Natural killer cell (primary cell): ENCODE data around the gene MOV10L1. TPM values are rescaled to one million over a fixed set of nuclear protein-coding genes. Genes with fewer than 3 reads are reported as not detected.
A peak's percentile ranks its signal among the peaks of the same experiment; 100 is the strongest.

Experiments
- ATAC-seq, 3 donors: fragments of 150-1000 bp in 2 of 3; fragments of 200-7000 bp in 1 of 3; cut with Tn5 transposase; 1 replicate in 1 of 3; 2 replicates in 2 of 3; pipeline ENCODE4 v1.10.0; 2021; ENCODE audit warnings: mild to moderate bottlenecking in 2 of 3, moderate library complexity in 2 of 3
- DNase-seq, 2 donors: peaks; one replicate each; pipeline versions ENCODE4 v3.0.0 to v3.0.0-alpha.2; 2013 to 2021; ENCODE audit warnings: mixed read lengths in 1 of 2
- H3K27ac ChIP-seq: one replicate; pipeline ENCODE4 v1.5.1; 2013; ENCODE audit warnings: mild to moderate bottlenecking, low read length
- H3K27me3 ChIP-seq: one replicate; pipeline ENCODE4 v1.6.1; 2013; ENCODE audit warnings: low read length; ENCODE audit not compliant: control insufficient read depth, insufficient read depth
- H3K36me3 ChIP-seq: one replicate; pipeline ENCODE4 v1.6.1; 2013; ENCODE audit warnings: low read length; ENCODE audit not compliant: control insufficient read depth, insufficient read depth
- H3K4me1 ChIP-seq: one replicate; pipeline ENCODE4 v1.6.1; 2013; ENCODE audit warnings: low read length; ENCODE audit not compliant: control insufficient read depth, insufficient read depth
- H3K4me3 ChIP-seq: one replicate; pipeline ENCODE4 v1.5.1; 2013; ENCODE audit warnings: low read length
- H3K9me3 ChIP-seq: one replicate; pipeline ENCODE4 v1.6.1; 2013; ENCODE audit warnings: low read length; ENCODE audit not compliant: control insufficient read depth, insufficient read depth
- H3K27ac Mint-ChIP-seq, 2 donors: one replicate each; pipeline ENCODE4 v1.8.0; 2022; ENCODE audit warnings: mild to moderate bottlenecking in 2 of 2, mixed read lengths in 2 of 2, moderate library complexity in 1 of 2
- H3K27me3 Mint-ChIP-seq, 2 donors: one replicate each; pipeline ENCODE4 v1.8.0; 2022; ENCODE audit warnings: low read depth in 2 of 2, mixed read lengths in 2 of 2
- H3K36me3 Mint-ChIP-seq: one replicate; pipeline ENCODE4 v1.8.0; 2022; ENCODE audit warnings: mixed read lengths
- H3K4me1 Mint-ChIP-seq, 2 donors: one replicate each; pipeline ENCODE4 v1.8.0; 2022; ENCODE audit warnings: mixed read lengths in 2 of 2
- H3K4me3 Mint-ChIP-seq: one replicate; pipeline ENCODE4 v1.8.0; 2022; ENCODE audit warnings: mild to moderate bottlenecking, moderate library complexity, mixed read lengths
- H3K9me3 Mint-ChIP-seq, 2 donors: one replicate each; pipeline ENCODE4 v1.8.0; 2022; ENCODE audit warnings: mixed read lengths in 2 of 2
- WGBS: methylation state at CpG from one replicate; pipeline ENCODE4 v1.1.7; 2013; ENCODE audit warnings: missing lambda C conversion rate; ENCODE audit not compliant: insufficient coverage; 5-methylcytosine and 5-hydroxymethylcytosine counted together
- intact Hi-C: fragments of 100-400 bp; cut with micrococcal nuclease; formaldehyde crosslinking; loops from one replicate; pipeline ENCODE4 v1.14.2; 2022
- total RNA-seq, 4 donors: library from RNA; stranded (reverse); fragments of 120-200 nt in 1 of 4; gene quantifications; one replicate each; pipeline versions ENCODE4 v1.2.3 to v1.2.4, GENCODE V29; 2013 to 2022
- TF ChIP-seq, protein P1 (sequence below): fragments of 200-600 bp; IDR thresholded peaks from one replicate; pipeline ENCODE4 v1.8.0; 2022; ENCODE audit warnings: antibody characterized with exemption

The MOV10L1 gene
- total RNA-seq, 3 donors from 2014 or later (not counting 1 experiment from before 2014, with no cell fraction given) = 1.0 to 1.7 TPM; not detected in 1

DNA sequence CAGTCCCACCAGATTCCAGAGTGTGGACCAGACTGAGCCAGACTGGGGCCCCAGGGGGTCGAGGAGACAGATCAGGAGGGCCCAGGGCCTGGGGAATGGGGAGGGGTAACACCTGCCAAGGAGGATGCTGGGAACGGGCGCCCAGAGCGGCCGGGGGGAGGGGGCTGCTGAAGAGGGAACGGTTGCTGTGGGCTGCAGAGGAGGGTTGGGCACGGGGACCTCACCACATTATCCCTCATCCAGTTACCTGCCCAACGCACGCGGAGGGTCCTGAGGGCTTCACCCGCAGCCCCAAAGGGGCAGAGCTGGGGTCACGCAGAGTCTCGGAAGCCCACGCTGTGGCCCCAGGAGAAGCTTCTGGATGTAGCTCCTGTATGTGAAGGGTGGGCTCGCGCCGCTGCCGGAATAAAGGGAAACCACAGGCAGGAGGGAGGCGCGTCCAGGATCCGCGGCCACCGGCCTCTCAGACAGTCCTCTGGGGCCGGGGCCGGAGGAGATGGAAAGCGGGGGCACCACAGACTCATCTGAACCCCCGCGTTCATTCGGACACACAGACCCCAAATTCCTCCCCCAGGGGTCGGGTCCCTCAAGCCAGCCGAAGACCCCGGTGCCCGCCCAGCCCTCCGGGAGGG is 110.1 kb downstream of the MOV10L1 start:
- Histone ChIP-seq H3K9me3 (no peaks in the 10 kb centered on the region), H3K27me3 (no peaks in the 10 kb centered on the region), H3K4me3 (peak overlapping the region; percentile 44), H3K36me3 (peaks cover 24% of the 10 kb centered on the region), H3K27ac (peak overlapping the region; percentile 59), H3K4me1 (peaks cover 25% of the 10 kb centered on the region)
- H3K36me3 Mint-ChIP-seq = no peaks in the 10 kb centered on the region
- no peaks in the 10 kb centered on the region for H3K27me3 Mint-ChIP-seq
- peak overlapping the region; percentile 71 for H3K4me3 Mint-ChIP-seq
- WGBS = 8% methylated on average over 34 of the region's 34 CpGs
- peaks cover 19 to 27% of the 10 kb centered on the region in 2 donors for H3K4me1 Mint-ChIP-seq
- DNase-seq = peak in 1 of 2 donors; percentile 37
- H3K27ac Mint-ChIP-seq = peak overlapping the region; percentile 46 to 65
- TF ChIP-seq, protein P1, sequence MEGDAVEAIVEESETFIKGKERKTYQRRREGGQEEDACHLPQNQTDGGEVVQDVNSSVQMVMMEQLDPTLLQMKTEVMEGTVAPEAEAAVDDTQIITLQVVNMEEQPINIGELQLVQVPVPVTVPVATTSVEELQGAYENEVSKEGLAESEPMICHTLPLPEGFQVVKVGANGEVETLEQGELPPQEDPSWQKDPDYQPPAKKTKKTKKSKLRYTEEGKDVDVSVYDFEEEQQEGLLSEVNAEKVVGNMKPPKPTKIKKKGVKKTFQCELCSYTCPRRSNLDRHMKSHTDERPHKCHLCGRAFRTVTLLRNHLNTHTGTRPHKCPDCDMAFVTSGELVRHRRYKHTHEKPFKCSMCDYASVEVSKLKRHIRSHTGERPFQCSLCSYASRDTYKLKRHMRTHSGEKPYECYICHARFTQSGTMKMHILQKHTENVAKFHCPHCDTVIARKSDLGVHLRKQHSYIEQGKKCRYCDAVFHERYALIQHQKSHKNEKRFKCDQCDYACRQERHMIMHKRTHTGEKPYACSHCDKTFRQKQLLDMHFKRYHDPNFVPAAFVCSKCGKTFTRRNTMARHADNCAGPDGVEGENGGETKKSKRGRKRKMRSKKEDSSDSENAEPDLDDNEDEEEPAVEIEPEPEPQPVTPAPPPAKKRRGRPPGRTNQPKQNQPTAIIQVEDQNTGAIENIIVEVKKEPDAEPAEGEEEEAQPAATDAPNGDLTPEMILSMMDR = no peak
- no peaks in the 10 kb centered on the region for H3K9me3 Mint-ChIP-seq
- no peak for ATAC-seq
- intact Hi-C loops = loop anchor here (1.0 kb wide), 1 partner anchor 10 kb away; no protein-coding TSS in a partner anchor

- no peaks in the 10 kb centered on the region for H3K27me3 Mint-ChIP-seq
- peak; percentile 91 to 95 (median 93) for ATAC-seq
- peak; percentile 91 to 94 for DNase-seq
- TF ChIP-seq, protein P1 = no peak
- peak within 1 kb of the TSS; percentile 44 for H3K4me3 ChIP-seq
- peaks cover 24 to 30% of the 10 kb centered on the region in 2 donors for H3K4me1 Mint-ChIP-seq
- WGBS = under 1% methylated on average over 105 of the region's 105 CpGs
- no peaks in the 10 kb centered on the region for H3K36me3 Mint-ChIP-seq
- intact Hi-C loops = loop anchor here (1.0 kb wide), 1 partner anchor 10 kb away; no protein-coding TSS in a partner anchor
- no peaks in the 10 kb centered on the region for H3K9me3 ChIP-seq
- peak within 1 kb of the TSS; percentile 87 for H3K4me3 Mint-ChIP-seq
- peaks cover 20% of the 10 kb centered on the region for H3K36me3 ChIP-seq
- H3K27me3 ChIP-seq = no peaks in the 10 kb centered on the region
- H3K27ac Mint-ChIP-seq = peak within 1 kb of the TSS; percentile 46 to 65
- H3K9me3 Mint-ChIP-seq = no peaks in the 10 kb centered on the region
- peaks cover 24% of the 10 kb centered on the region for H3K4me1 ChIP-seq
- peak within 1 kb of the TSS; percentile 59 for H3K27ac ChIP-seq
Measured at GRCh38 chr22:50200461-50201190, 110.8 kb downstream of the MOV10L1 start, which contains the start of gene SELENOO. TSS of gene SELENOO (plus strand) at chr22:50201011. CDS start at chr22:50201037, 26 bp downstream.

DNA sequence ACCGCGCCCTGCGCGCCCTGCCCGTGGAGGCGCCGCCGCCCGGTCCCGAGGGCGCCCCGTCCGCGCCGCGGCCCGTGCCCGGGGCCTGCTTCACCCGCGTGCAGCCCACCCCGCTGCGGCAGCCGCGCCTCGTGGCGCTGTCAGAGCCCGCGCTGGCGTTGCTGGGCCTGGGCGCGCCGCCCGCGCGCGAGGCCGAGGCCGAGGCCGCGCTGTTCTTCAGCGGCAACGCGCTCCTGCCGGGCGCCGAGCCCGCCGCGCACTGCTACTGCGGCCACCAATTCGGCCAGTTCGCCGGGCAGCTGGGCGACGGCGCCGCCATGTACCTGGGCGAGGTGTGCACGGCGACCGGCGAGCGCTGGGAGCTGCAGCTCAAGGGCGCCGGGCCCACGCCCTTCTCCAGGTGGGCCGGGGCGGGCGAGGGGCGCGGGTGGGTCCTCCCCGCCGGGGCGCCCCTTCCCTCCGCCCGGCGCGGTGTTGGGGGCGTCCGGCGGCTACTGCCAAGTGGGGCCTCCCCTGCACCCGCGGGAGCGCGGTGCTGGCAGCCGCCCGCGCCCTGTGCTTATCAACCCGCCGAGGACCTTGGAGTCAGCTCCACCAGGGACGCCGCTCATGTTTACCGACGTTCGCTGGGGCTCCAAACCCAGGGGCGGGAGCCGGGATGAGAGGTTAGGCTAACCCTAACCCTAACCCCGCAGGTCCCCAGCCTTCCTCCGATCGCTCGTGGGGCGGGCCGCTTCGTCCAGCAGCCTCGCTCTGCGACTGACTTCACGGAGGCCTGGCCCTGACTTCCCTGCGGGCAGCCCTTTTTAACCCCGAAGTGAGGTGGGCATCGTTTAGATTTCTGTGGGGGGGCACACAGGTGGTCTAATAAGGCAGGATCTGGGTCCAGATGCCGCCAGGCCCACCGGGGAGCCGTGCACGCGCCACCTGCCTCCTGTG is 111.7 kb downstream of the MOV10L1 start:
- Histone ChIP-seq H3K27ac (no peak overlapping the region), H3K27me3 (no peaks in the 10 kb centered on the region), H3K9me3 (no peaks in the 10 kb centered on the region), H3K36me3 (peaks cover 18% of the 10 kb centered on the region), H3K4me3 (peak overlapping the region; percentile 19), H3K4me1 (peaks cover 24% of the 10 kb centered on the region)
- no peaks in the 10 kb centered on the region for H3K27me3 Mint-ChIP-seq
- H3K27ac Mint-ChIP-seq = no peak overlapping the region
- DNase-seq (no peak), ATAC-seq (peak; percentile 23 to 38 (median 35))
- H3K4me3 Mint-ChIP-seq = peak overlapping the region; percentile 87
- H3K36me3 Mint-ChIP-seq = no peaks in the 10 kb centered on the region
- intact Hi-C loops = no loop called here
- H3K4me1 Mint-ChIP-seq = peaks cover 24 to 30% of the 10 kb centered on the region in 2 donors
- no peaks in the 10 kb centered on the region for H3K9me3 Mint-ChIP-seq
- 3% methylated on average over 115 of the region's 115 CpGs for WGBS
- TF ChIP-seq, protein P1 = no peak
